ENCODE results near the gene THBS2. TPM values are rescaled to one million over a fixed set of nuclear protein-coding genes. Genes with fewer than 3 reads are reported as not detected.
A peak's percentile ranks its signal among the peaks of the same experiment; 100 is the strongest.

The THBS2 gene
- total RNA-seq, 1 donor from 2014 or later = not detected

- Mint-ChIP-seq H3K36me3 (ENCODE audit: insufficient read depth) (no peaks in the 10 kb centered on the region), H3K27me3 (peaks cover 37% of the 10 kb centered on the region), H3K4me3 (ENCODE audit: low read depth) (no peak overlapping the region), H3K4me1 (ENCODE audit: low read depth) (peaks cover 11% of the 10 kb centered on the region), H3K27ac (no peak overlapping the region), H3K9me3 (ENCODE audit: low read depth) (peaks cover 5% of the 10 kb centered on the region)
- no peak for TF ChIP-seq CTCF (IDR thresholded peaks at IDR 0.05; ENCODE audit: unreplicated experiment)
- no peak for DNase-seq (ENCODE audit: low spot score, unreplicated experiment)
Measured at GRCh38 chr6:169247991-169248390, 5.7 kb downstream of the THBS2 start.

GRCh38 chr6:169247419-169247818 is 6.2 kb downstream of the THBS2 start:
- no peak for DNase-seq (ENCODE audit: low spot score, unreplicated experiment)
- peaks cover 5% of the 10 kb centered on the region for H3K9me3 Mint-ChIP-seq (ENCODE audit: low read depth)
- H3K27ac Mint-ChIP-seq = no peak overlapping the region
- H3K36me3 Mint-ChIP-seq (ENCODE audit: insufficient read depth) = no peaks in the 10 kb centered on the region
- H3K4me1 Mint-ChIP-seq (ENCODE audit: low read depth) = peaks cover 9% of the 10 kb centered on the region
- no peak overlapping the region for H3K4me3 Mint-ChIP-seq (ENCODE audit: low read depth)
- peaks cover 31% of the 10 kb centered on the region for H3K27me3 Mint-ChIP-seq
- TF ChIP-seq CTCF (IDR thresholded peaks at IDR 0.05; ENCODE audit: unreplicated experiment) = no peak

- Mint-ChIP-seq H3K36me3 (ENCODE audit: insufficient read depth) (no peaks in the 10 kb centered on the region), H3K4me1 (ENCODE audit: low read depth) (peaks cover 9% of the 10 kb centered on the region), H3K27me3 (peaks cover 21% of the 10 kb centered on the region), H3K9me3 (ENCODE audit: low read depth) (peaks cover 5% of the 10 kb centered on the region), H3K27ac (no peak overlapping the region), H3K4me3 (ENCODE audit: low read depth) (no peak overlapping the region)
- no peak for TF ChIP-seq CTCF (IDR thresholded peaks at IDR 0.05; ENCODE audit: unreplicated experiment)
- DNase-seq (ENCODE audit: low spot score, unreplicated experiment) = no peak
Measured at GRCh38 chr6:169246445-169246844, 7.2 kb downstream of the THBS2 start.

- Mint-ChIP-seq H3K27ac (no peak overlapping the region), H3K36me3 (ENCODE audit: insufficient read depth) (no peaks in the 10 kb centered on the region), H3K9me3 (ENCODE audit: low read depth) (peaks cover 5% of the 10 kb centered on the region)
Measured at GRCh38 chr6:169244684-169245383, 8.8 kb downstream of the THBS2 start.

GRCh38 chr6:169243661-169244060 is 10.0 kb downstream of the THBS2 start:
- TF ChIP-seq CTCF (IDR thresholded peaks at IDR 0.05; ENCODE audit: unreplicated experiment) = no peak
- Mint-ChIP-seq H3K27me3 (peaks cover 20% of the 10 kb centered on the region), H3K27ac (peak overlapping the region; percentile 78), H3K36me3 (ENCODE audit: insufficient read depth) (no peaks in the 10 kb centered on the region), H3K9me3 (ENCODE audit: low read depth) (peaks cover 5% of the 10 kb centered on the region), H3K4me3 (ENCODE audit: low read depth) (no peak overlapping the region), H3K4me1 (ENCODE audit: low read depth) (peaks cover 9% of the 10 kb centered on the region)
- no peak for DNase-seq (ENCODE audit: low spot score, unreplicated experiment)

More at GRCh38 chr6:169244684-169245383, 8.8 kb downstream of the THBS2 start:
- Mint-ChIP-seq H3K4me3 (ENCODE audit: low read depth) (no peak overlapping the region), H3K4me1 (ENCODE audit: low read depth) (peaks cover 9% of the 10 kb centered on the region), H3K27me3 (peaks cover 16% of the 10 kb centered on the region)
- DNase-seq (ENCODE audit: low spot score, unreplicated experiment) = no peak
- TF ChIP-seq CTCF (IDR thresholded peaks at IDR 0.05; ENCODE audit: unreplicated experiment) = no peak

Data from progenitor cell of endocrine pancreas (in vitro differentiated cells).